Ovary (tissue), 9 donors: ENCODE measurements around the gene IGFBP4. TPM values are rescaled to one million over a fixed set of nuclear protein-coding genes. Genes with fewer than 3 reads are reported as not detected.
A peak's percentile ranks its signal among the peaks of the same experiment; 100 is the strongest.

Experiments
- DNase-seq, 5 donors: peaks; one replicate each; pipeline ENCODE4 v3.0.0-alpha.2; 2019 to 2020
- H3K27ac ChIP-seq, 2 donors: fragments of 200-600 bp; one replicate each; pipeline versions ENCODE4 v1.5.1 to v1.8.0; 2019 to 2022
- H3K27me3 ChIP-seq: fragments of 200-600 bp; one replicate; pipeline ENCODE4 v1.8.0; 2022
- H3K36me3 ChIP-seq: fragments of 200-600 bp; sonication (generic); one replicate; pipeline ENCODE4 v1.5.1; 2019
- H3K4me1 ChIP-seq: one replicate; pipeline ENCODE4 v1.8.1; 2013; ENCODE audit warnings: mild to moderate bottlenecking, moderate library complexity; ENCODE audit not compliant: insufficient read depth
- H3K4me3 ChIP-seq: fragments of 200-600 bp; sonication (generic); one replicate; pipeline ENCODE4 v1.5.1; 2017
- H3K9me3 ChIP-seq, 2 donors: fragments of 200-600 bp in 1 of 2; sonication (generic) in 1 of 2; one replicate each; pipeline versions ENCODE4 v1.5.1 to v1.8.1; 2013 to 2019; ENCODE audit warnings: mild to moderate bottlenecking in 1 of 2, moderate library complexity in 1 of 2
- CTCF ChIP-seq, 3 donors: fragments of 450-650 bp in 2 of 3; fragments of 200-600 bp in 1 of 3; IDR thresholded peaks; one replicate each; pipeline versions ENCODE4 v1.5.1 to v1.8.0; 2016 to 2022; ENCODE audit warnings: antibody characterized with exemption in 3 of 3, mild to moderate bottlenecking in 1 of 3
- EP300 ChIP-seq: sonication (generic); formaldehyde crosslinking; IDR thresholded peaks from one replicate; pipeline ENCODE4 v1.6.1; 2017; ENCODE audit warnings: antibody characterized with exemption
- POLR2A ChIP-seq: fragments of 450-650 bp; IDR thresholded peaks from one replicate; pipeline ENCODE4 v1.6.1; 2017; ENCODE audit warnings: antibody characterized with exemption, mild to moderate bottlenecking, moderate library complexity
- WGBS, 3 donors: extraction: QIAGEN DNeasy Blood & Tissue Kit in 1 of 3; methylation state at CpG; one replicate each; pipeline versions ENCODE4 v1.1.5 to v1.1.7; 2013 to 2017; 5-methylcytosine and 5-hydroxymethylcytosine counted together
- intact Hi-C, 4 donors: fragments of 100-400 bp; cut with DNase I; formaldehyde crosslinking; loops; one replicate each; pipeline versions ENCODE4 v1.11.0 to v1.15.1; 2022 to 2023
- polyA plus RNA-seq, 2 donors: library from polyadenylated mRNA; stranded (reverse); fragments of 200-250 nt in 1 of 2; fragments of 350-450 nt in 1 of 2; fragmentation: Illumina TruSeq in 1 of 2; extraction: RNeasy Lipid Tissue Mini Kit (QIAGEN cat#74804) in 1 of 2; gene quantifications; one replicate each; pipeline ENCODE4 v1.2.3, GENCODE V29; 2013 to 2014
- total RNA-seq, 7 donors: library from RNA; depleted of rRNA in 2 of 7; stranded (reverse); fragments of >200 nt in 2 of 7; fragmentation: NEBNext Ultra II Directional in 3 of 7; extraction: Animal tissue kit (Norgen Biotek cat#: 25700) in 3 of 7; gene quantifications; one replicate each; pipeline versions ENCODE4 v1.1.0 to v1.2.4, GENCODE V29; 2016 to 2023
- donor health status: DM: no; HTN: no; CAD: no; lungs with moderate emphysema.
- donor health status: DM: no; HTN: no; CAD: no.
- donor health status: Bipolar disorder and iron deficiency.
- donor health status: DM: yes; HTN: yes; CAD: no.
- donor health status: DM: no; HTN: no; CAD: no.
- donor health status: DM: yes; HTN: yes; CAD: no.

Gene IGFBP4
- total and polyA plus RNA-seq, 9 donors = 457 to 3,447 (median 1,281) TPM

DNA sequence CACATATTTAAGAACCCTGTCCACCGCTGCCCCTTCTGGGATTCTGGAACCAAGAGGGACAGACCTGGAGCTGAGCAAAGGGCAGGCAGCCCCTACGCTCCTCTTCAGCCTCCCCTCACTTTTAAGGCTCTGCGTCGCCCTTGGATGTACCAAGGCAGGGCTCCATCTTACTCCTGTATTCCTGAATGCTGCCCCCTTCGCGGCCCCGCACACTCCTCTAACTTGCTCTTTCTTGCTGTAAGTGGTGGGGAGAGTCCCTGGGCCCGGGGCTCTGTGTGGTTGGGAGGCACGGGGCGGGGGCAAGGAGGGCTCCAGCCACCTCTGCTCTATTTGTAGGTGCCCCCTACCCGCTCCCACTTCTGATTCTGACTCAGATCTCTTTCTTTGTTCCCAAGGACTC lies 56.9 kb downstream of the IGFBP4 start:
- TF ChIP-seq EP300 = no peak
- TF ChIP-seq POLR2A = no peak
- TF ChIP-seq CTCF (IDR thresholded peaks at IDR 0.05) = no peak
- no peak for DNase-seq
- intact Hi-C loops = no loop called here
- 70 to 79% (median 77%) methylated on average over 11 of the region's 11 CpGs for WGBS, 3 donors
- Histone ChIP-seq H3K27ac (no peak overlapping the region), H3K4me3 (no peak overlapping the region), H3K36me3 (no peaks in the 10 kb centered on the region), H3K9me3 (no peaks in the 10 kb centered on the region), H3K27me3 (no peaks in the 10 kb centered on the region), H3K4me1 (peaks cover 2% of the 10 kb centered on the region)

DNA sequence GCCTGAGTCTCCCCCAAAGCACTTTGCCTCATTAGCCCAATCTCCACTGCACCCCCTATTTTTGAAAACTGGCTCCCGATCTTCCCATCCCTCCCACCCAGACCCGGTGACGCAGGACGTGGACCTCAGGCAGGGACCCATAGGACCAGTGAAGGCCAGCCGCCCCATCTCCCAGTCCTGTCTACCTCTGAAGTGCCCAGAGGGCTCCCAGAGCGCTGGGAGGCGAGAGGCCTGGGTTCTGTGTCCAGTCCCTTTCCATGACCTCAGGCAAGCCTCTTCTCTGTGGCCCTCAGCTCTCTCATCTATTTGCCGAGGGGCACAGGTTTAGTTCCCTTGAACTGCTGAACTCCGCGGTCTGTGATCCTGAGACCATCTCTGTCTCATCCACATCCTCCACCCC lies 57.5 kb downstream of the IGFBP4 start:
- intact Hi-C loops = no loop called here
- no peak for DNase-seq

GRCh38 chr17:40501499-40501911 lies 58.3 kb downstream of the IGFBP4 start, which contains the start of gene TNS4:
TSS of gene TNS4 (minus strand) at chr17:40501623. CDS start at chr17:40496425, 5,198 bp downstream.
- Histone ChIP-seq H3K9me3 (no peaks in the 10 kb centered on the region), H3K27ac (no peak within 1 kb of the TSS), H3K36me3 (no peaks in the 10 kb centered on the region), H3K4me1 (peaks cover 2% of the 10 kb centered on the region), H3K27me3 (no peaks in the 10 kb centered on the region), H3K4me3 (no peak within 1 kb of the TSS)
- WGBS, 3 donors = 80 to 92% (median 83%) methylated on average over 7 of the region's 7 CpGs
- intact Hi-C loops = no loop called here
- no peak for TF ChIP-seq EP300
- TF ChIP-seq POLR2A = no peak
- no peak for TF ChIP-seq CTCF (IDR thresholded peaks at IDR 0.05)
- no peak for DNase-seq

More for the DNA sequence above, 57.5 kb downstream of the IGFBP4 start:
- TF ChIP-seq EP300 (no peak), CTCF (IDR thresholded peaks at IDR 0.05) (no peak), POLR2A (no peak)
- Histone ChIP-seq H3K27me3 (no peaks in the 10 kb centered on the region), H3K9me3 (no peaks in the 10 kb centered on the region), H3K4me3 (no peak overlapping the region), H3K27ac (no peak overlapping the region), H3K36me3 (no peaks in the 10 kb centered on the region), H3K4me1 (peaks cover 2% of the 10 kb centered on the region)
- WGBS, 3 donors = 90 to 94% (median 93%) methylated on average over 10 of the region's 10 CpGs

GRCh38 chr17:40502716-40503115 lies 59.5 kb downstream of the IGFBP4 start:
- intact Hi-C loops = no loop called here
- H3K4me3 ChIP-seq = no peak overlapping the region
- no peaks in the 10 kb centered on the region for H3K36me3 ChIP-seq
- TF ChIP-seq EP300 (no peak), POLR2A (no peak), CTCF (IDR thresholded peaks at IDR 0.05) (no peak)
- peaks cover 2% of the 10 kb centered on the region for H3K4me1 ChIP-seq
- H3K9me3 ChIP-seq = no peaks in the 10 kb centered on the region
- no peak overlapping the region for H3K27ac ChIP-seq
- H3K27me3 ChIP-seq = no peaks in the 10 kb centered on the region
- peak in 1 of 5 donors; percentile 19 for DNase-seq
- 94 to 98% (median 94%) methylated on average over 5 of the region's 5 CpGs for WGBS, 3 donors
